ENCODE results near the gene TTLL9. TPM values are rescaled to one million over a fixed set of nuclear protein-coding genes. Genes with fewer than 3 reads are reported as not detected.

The TTLL9 gene
- polyA plus RNA-seq, 1 donor (not counting 4 experiments of a cell fraction or from before 2014, with no cell fraction given), result not detected

- FAIRE-seq, result no peak
Observed at GRCh38 chr20:31836853-31837608, 33.4 kb upstream of the TTLL9 start.

GRCh38 chr20:31837896-31838397 is 32.5 kb upstream of the TTLL9 start:
- Histone ChIP-seq H3K9me3 (ENCODE audit: control insufficient read depth, low read depth, low read length) (no peaks in the 10 kb centered on the region), H3K79me2 (ENCODE audit: control insufficient read depth, insufficient read depth, low read length) (no peaks in the 10 kb centered on the region), H3K4me1 (ENCODE audit: control insufficient read depth, extremely low read depth, insufficient read depth, low read length) (peaks cover 9% of the 10 kb centered on the region), H3K4me2 (ENCODE audit: control insufficient read depth, extremely low read depth, insufficient read depth, low read depth, low read length) (no peak overlapping the region), H3K9ac (ENCODE audit: control insufficient read depth, extremely low read depth, insufficient read depth, low read length) (no peak overlapping the region), H3K27ac (ENCODE audit: control insufficient read depth, insufficient read depth, low read length) (no peak overlapping the region), H3K4me3 (ENCODE audit: control insufficient read depth in 2 of 3, extremely low read depth in 1 of 3, insufficient read depth in 2 of 3, low read depth in 1 of 3, low read length in 3 of 3) (no peak overlapping the region), H3K36me3 (ENCODE audit: control insufficient read depth in 2 of 2, extremely low read depth in 1 of 2, insufficient read depth in 2 of 2, low read length in 2 of 2) (no peaks in the 10 kb centered on the region), H3K27me3 (ENCODE audit: control insufficient read depth, extremely low read depth, insufficient read depth, low read length) (peaks cover 47% of the 10 kb centered on the region), H4K20me1 (ENCODE audit: control insufficient read depth, extremely low read depth, insufficient read depth, low read length) (peaks cover 3% of the 10 kb centered on the region), H3K9me1 (ENCODE audit: control insufficient read depth, extremely low read depth, insufficient read depth, low read length) (peaks cover 3% of the 10 kb centered on the region), H2AFZ (ENCODE audit: control insufficient read depth, low read length) (no peak overlapping the region)
- dilution Hi-C loops (cut with MboI; ENCODE audit: extremely low pct_ligation_motif_present, low sequenced_read_pairs), result no loop called here
- TF ChIP-seq CTCF (optimal IDR thresholded peaks at IDR 0.05 in 1 of 3, IDR thresholded peaks at IDR 0.05 in 1 of 3, conservative IDR thresholded peaks at IDR 0.05 in 1 of 3; ENCODE audit: extremely low read depth in 1 of 3, insufficient read depth in 2 of 3, low read length in 3 of 3), result no peak
- TF ChIP-seq EZH2 (IDR thresholded peaks at IDR 0.05; ENCODE audit: low read length), result no peak
- FAIRE-seq, result no peak
- no peak for DNase-seq (ENCODE audit: low read depth, low spot score)

More at GRCh38 chr20:31836853-31837608, 33.4 kb upstream of the TTLL9 start:
- Histone ChIP-seq H3K9ac (ENCODE audit: control insufficient read depth, extremely low read depth, insufficient read depth, low read length) (no peak overlapping the region), H3K4me2 (ENCODE audit: control insufficient read depth, extremely low read depth, insufficient read depth, low read depth, low read length) (no peak overlapping the region), H2AFZ (ENCODE audit: control insufficient read depth, low read length) (no peak overlapping the region), H4K20me1 (ENCODE audit: control insufficient read depth, extremely low read depth, insufficient read depth, low read length) (no peaks in the 10 kb centered on the region), H3K27ac (ENCODE audit: control insufficient read depth, insufficient read depth, low read length) (no peak overlapping the region), H3K4me3 (ENCODE audit: control insufficient read depth in 2 of 3, extremely low read depth in 1 of 3, insufficient read depth in 2 of 3, low read depth in 1 of 3, low read length in 3 of 3) (no peak overlapping the region), H3K9me3 (ENCODE audit: control insufficient read depth, low read depth, low read length) (no peaks in the 10 kb centered on the region), H3K36me3 (ENCODE audit: control insufficient read depth in 2 of 2, extremely low read depth in 1 of 2, insufficient read depth in 2 of 2, low read length in 2 of 2) (no peaks in the 10 kb centered on the region), H3K4me1 (ENCODE audit: control insufficient read depth, extremely low read depth, insufficient read depth, low read length) (peaks cover 9% of the 10 kb centered on the region), H3K27me3 (ENCODE audit: control insufficient read depth, extremely low read depth, insufficient read depth, low read length) (peaks cover 47% of the 10 kb centered on the region), H3K9me1 (ENCODE audit: control insufficient read depth, extremely low read depth, insufficient read depth, low read length) (peaks cover 3% of the 10 kb centered on the region), H3K79me2 (ENCODE audit: control insufficient read depth, insufficient read depth, low read length) (no peaks in the 10 kb centered on the region)
- dilution Hi-C loops (cut with MboI; ENCODE audit: extremely low pct_ligation_motif_present, low sequenced_read_pairs), result no loop called here
- TF ChIP-seq CTCF (optimal IDR thresholded peaks at IDR 0.05 in 1 of 3, IDR thresholded peaks at IDR 0.05 in 1 of 3, conservative IDR thresholded peaks at IDR 0.05 in 1 of 3; ENCODE audit: extremely low read depth in 1 of 3, insufficient read depth in 2 of 3, low read length in 3 of 3), result no peak
- TF ChIP-seq EZH2 (IDR thresholded peaks at IDR 0.05; ENCODE audit: low read length), result no peak
- DNase-seq (ENCODE audit: low read depth, low spot score), result no peak
